Progenitor cell of endocrine pancreas (in vitro differentiated cells): ENCODE data around the gene MAIP1. TPM values are rescaled to one million over a fixed set of nuclear protein-coding genes. Genes with fewer than 3 reads are reported as not detected.

Source experiments
- DNase-seq: peaks from one replicate; pipeline ENCODE4 v3.0.0; 2021; ENCODE audit warnings: low spot score; ENCODE audit not compliant: unreplicated experiment
- H3K27ac Mint-ChIP-seq: 2 replicates; pipeline ENCODE4 v1.8.0; 2021; ENCODE audit warnings: mild to moderate bottlenecking, moderate library complexity, mixed read lengths
- H3K27me3 Mint-ChIP-seq: 2 replicates; pipeline ENCODE4 v1.8.0; 2021; ENCODE audit warnings: mixed read lengths
- H3K36me3 Mint-ChIP-seq: 2 replicates; pipeline ENCODE4 v1.8.0; 2022; ENCODE audit warnings: mixed read lengths; ENCODE audit not compliant: insufficient read depth
- H3K4me1 Mint-ChIP-seq: 2 replicates; pipeline ENCODE4 v1.8.0; 2021; ENCODE audit warnings: low read depth, mixed read lengths
- H3K4me3 Mint-ChIP-seq: 2 replicates; pipeline ENCODE4 v1.8.0; 2021; ENCODE audit warnings: low read depth, mild to moderate bottlenecking, moderate library complexity, mixed read lengths
- H3K9me3 Mint-ChIP-seq: 2 replicates; pipeline ENCODE4 v1.8.0; 2021; ENCODE audit warnings: low read depth, mixed read lengths
- total RNA-seq: library from RNA; stranded (reverse); gene quantifications from 2 replicates; pipeline ENCODE4 v1.2.1, GENCODE V29; 2021
- TF ChIP-seq, protein P1 (sequence below): fragments of 200-600 bp; sonication (generic); IDR thresholded peaks from one replicate; pipeline ENCODE4 v1.5.0; 2021; ENCODE audit warnings: antibody characterized with exemption, mild to moderate bottlenecking; ENCODE audit not compliant: unreplicated experiment

MAIP1 gene
- total RNA-seq, 1 donor from 2014 or later = 20.4 TPM

DNA sequence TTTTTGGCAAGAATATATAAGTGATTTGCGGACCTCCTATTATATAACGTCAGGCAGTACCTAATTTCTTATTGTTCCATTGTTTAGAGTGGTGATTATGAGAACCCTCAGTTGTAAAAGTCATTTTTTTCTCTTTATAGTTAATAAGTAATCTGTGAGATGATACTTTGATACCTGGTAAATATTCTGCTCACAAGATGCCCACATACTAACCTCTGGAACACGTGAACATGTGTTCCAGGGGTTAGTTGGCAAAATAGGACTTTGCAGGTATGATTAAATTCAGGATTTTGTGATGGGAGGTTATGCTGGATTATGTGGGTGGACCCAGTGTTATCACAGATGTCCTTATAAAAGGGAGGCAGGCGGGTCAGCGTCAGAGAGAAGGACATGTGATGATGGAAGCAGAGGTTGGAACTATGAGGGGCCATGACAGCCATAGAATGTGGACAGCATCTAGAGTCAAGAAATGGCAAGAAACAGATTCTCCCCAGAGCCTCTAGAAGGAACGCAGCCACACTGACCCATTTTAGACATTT is 16.8 kb downstream of the MAIP1 start:
- DNase-seq = no peak
- peaks cover 4% of the 10 kb centered on the region for H3K36me3 Mint-ChIP-seq

DNA sequence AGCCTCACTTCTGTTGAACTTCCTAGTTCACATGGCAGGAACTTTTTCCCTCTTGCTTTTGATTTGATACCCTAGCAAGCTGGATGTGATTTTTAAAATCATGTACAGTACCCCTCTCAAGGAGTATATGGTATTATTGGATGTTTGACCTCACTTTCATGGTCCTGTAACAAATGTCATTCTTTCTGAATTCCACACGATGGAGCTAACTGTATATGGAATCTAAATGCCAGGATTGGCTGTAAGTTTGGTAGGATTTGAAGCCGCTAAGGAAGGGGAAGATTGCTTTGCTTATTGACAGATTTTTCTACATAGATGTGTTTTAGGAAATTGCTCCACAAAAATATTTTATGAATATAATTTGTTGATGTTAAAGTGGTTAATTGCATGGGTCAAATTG is 18.3 kb downstream of the MAIP1 start:
- no peak for DNase-seq

More for the DNA sequence above, 16.8 kb downstream of the MAIP1 start:
- Mint-ChIP-seq H3K27me3 (no peaks in the 10 kb centered on the region), H3K4me3 (no peak overlapping the region), H3K27ac (no peak overlapping the region), H3K4me1 (peaks cover 6% of the 10 kb centered on the region), H3K9me3 (no peaks in the 10 kb centered on the region)
- TF ChIP-seq, protein P1, sequence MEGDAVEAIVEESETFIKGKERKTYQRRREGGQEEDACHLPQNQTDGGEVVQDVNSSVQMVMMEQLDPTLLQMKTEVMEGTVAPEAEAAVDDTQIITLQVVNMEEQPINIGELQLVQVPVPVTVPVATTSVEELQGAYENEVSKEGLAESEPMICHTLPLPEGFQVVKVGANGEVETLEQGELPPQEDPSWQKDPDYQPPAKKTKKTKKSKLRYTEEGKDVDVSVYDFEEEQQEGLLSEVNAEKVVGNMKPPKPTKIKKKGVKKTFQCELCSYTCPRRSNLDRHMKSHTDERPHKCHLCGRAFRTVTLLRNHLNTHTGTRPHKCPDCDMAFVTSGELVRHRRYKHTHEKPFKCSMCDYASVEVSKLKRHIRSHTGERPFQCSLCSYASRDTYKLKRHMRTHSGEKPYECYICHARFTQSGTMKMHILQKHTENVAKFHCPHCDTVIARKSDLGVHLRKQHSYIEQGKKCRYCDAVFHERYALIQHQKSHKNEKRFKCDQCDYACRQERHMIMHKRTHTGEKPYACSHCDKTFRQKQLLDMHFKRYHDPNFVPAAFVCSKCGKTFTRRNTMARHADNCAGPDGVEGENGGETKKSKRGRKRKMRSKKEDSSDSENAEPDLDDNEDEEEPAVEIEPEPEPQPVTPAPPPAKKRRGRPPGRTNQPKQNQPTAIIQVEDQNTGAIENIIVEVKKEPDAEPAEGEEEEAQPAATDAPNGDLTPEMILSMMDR = no peak

DNA sequence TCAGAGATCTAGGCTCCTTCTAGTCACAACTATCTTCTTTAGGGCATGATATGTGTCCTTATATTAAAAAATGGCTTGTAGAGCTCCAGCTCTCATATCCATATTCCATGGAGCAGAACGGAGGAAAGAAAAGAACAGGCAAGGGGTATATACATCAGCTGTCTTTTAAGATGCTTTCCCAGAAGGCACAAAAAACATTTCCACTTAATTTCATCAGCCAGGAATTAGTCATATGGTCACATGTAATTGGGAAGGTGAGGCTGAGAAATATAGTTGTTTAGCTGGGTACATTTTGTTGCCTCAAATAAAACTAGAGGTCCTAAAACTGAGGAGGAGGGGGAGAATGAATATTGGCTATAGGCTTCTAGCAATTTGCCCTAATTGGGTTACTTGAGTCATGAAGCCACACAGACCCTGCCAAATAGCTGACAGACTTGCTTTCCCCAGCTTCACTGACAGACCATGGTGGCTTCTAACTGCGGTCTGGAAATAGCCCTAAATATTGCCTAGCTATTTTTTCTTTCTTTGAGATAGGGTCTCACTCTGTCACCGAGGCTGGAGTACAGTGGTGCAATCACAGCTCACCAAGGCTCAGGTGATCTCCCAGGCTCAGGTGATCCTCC is 20.0 kb downstream of the MAIP1 start:
- Mint-ChIP-seq H3K27me3 (no peaks in the 10 kb centered on the region), H3K4me1 (peaks cover 16% of the 10 kb centered on the region), H3K27ac (no peak overlapping the region)

More for the DNA sequence above, 18.3 kb downstream of the MAIP1 start:
- Mint-ChIP-seq H3K9me3 (no peaks in the 10 kb centered on the region), H3K27ac (no peak overlapping the region), H3K4me3 (no peak overlapping the region), H3K36me3 (no peaks in the 10 kb centered on the region), H3K27me3 (no peaks in the 10 kb centered on the region), H3K4me1 (peaks cover 12% of the 10 kb centered on the region)
- TF ChIP-seq, protein P1 = peak; percentile 76

DNA sequence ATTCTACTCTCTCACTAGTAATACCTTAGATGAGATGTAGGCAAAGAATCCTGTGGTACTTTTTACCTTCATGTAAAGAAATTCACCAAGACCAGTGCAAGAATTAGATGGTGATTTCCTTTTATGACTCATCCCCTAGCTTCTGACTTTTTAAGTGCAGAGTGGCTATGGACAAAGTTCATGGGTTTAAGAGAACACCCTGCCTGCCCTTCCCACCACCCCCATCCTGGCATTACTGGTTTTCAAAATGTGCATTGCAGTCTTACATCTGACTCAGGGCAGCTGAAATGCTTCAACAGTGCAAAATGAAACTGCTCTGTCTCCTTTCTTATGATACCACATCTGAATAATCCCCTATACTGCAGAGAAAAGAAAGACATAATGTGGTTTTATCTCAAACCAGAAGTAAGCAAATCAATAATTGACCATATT is 22.6 kb downstream of the MAIP1 start:
- no peaks in the 10 kb centered on the region for H3K27me3 Mint-ChIP-seq
- H3K27ac Mint-ChIP-seq = peak overlapping the region; percentile 30
- H3K4me3 Mint-ChIP-seq = no peak overlapping the region
- TF ChIP-seq, protein P1 = no peak
- H3K9me3 Mint-ChIP-seq = no peaks in the 10 kb centered on the region
- DNase-seq = no peak
- peaks cover 16% of the 10 kb centered on the region for H3K4me1 Mint-ChIP-seq
- H3K36me3 Mint-ChIP-seq = no peaks in the 10 kb centered on the region

More for the DNA sequence above, 20.0 kb downstream of the MAIP1 start:
- H3K4me3 Mint-ChIP-seq = no peak overlapping the region
- H3K9me3 Mint-ChIP-seq = no peaks in the 10 kb centered on the region
- TF ChIP-seq, protein P1 = no peak
- no peaks in the 10 kb centered on the region for H3K36me3 Mint-ChIP-seq
- DNase-seq = no peak

DNA sequence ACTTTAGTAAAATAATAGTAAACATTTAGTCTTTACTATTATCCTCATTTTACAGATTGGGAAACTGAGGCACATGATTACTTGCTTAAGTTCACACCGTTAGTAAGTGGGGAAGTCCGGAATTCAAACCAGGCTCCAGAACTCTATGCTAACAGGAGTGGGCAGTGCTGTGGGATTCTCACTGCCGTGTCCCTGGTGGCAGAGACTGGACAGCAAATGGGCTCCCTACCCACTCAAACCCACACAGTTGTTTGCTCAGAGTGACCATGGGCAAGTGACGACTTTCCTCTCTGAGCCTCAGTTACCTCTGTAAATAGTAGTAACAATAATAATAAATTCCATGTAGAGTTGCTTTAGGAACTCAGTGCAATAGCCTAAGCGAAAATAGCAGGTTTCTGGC is 24.0 kb downstream of the MAIP1 start:
- Mint-ChIP-seq H3K27me3 (no peaks in the 10 kb centered on the region), H3K4me3 (no peak overlapping the region), H3K27ac (no peak overlapping the region), H3K9me3 (no peaks in the 10 kb centered on the region), H3K4me1 (peaks cover 16% of the 10 kb centered on the region), H3K36me3 (no peaks in the 10 kb centered on the region)
- TF ChIP-seq, protein P1 = no peak
- DNase-seq = no peak
